MCF 10A (cell line): ENCODE measurements around the gene SECISBP2L. TPM values are rescaled to one million over a fixed set of nuclear protein-coding genes. Genes with fewer than 3 reads are reported as not detected.

ENCODE experiments used
- BruUV-seq: library from RNA; stranded (reverse); fragments of 400-500 nt; replicated peaks from 2 replicates; lab custom pipeline; 2021; lab: Mats Ljungman, UMichigan
- CTCF ChIA-PET: fragments of 300-600 bp; sonication (Branson Sonifier 250); formaldehyde crosslinking; extraction: SDS; loops from one replicate; lab custom pipeline; 2021; ENCODE audit warnings: antibody characterized with exemption, inconsistent platforms; lab: Yijun Ruan, JAX
- POLR2A ChIA-PET: fragments of 300-600, 350-650 bp; sonication (Branson Sonifier 250); formaldehyde crosslinking; extraction: SDS; loops from one replicate; lab custom pipeline; 2020; ENCODE audit warnings: antibody characterized with exemption, inconsistent platforms; lab: Yijun Ruan, JAX
- DNase-seq: peaks from one replicate; pipeline ENCODE4 v3.0.0-alpha.2; 2018; ENCODE audit not compliant: unreplicated experiment
- H3K27ac Mint-ChIP-seq: one replicate; pipeline ENCODE4 v1.8.0; 2022; ENCODE audit warnings: mild to moderate bottlenecking, low read depth, mixed read lengths; ENCODE audit not compliant: unreplicated experiment
- H3K27me3 Mint-ChIP-seq: one replicate; pipeline ENCODE4 v1.8.0; 2022; ENCODE audit warnings: mixed read lengths; ENCODE audit not compliant: insufficient read depth, unreplicated experiment
- H3K36me3 Mint-ChIP-seq: one replicate; pipeline ENCODE4 v1.8.0; 2022; ENCODE audit warnings: mild to moderate bottlenecking, moderate library complexity, mixed read lengths; ENCODE audit not compliant: insufficient read depth, unreplicated experiment
- H3K4me1 Mint-ChIP-seq: one replicate; pipeline ENCODE4 v1.8.0; 2022; ENCODE audit warnings: mixed read lengths; ENCODE audit not compliant: insufficient read depth, unreplicated experiment
- H3K4me3 Mint-ChIP-seq: one replicate; pipeline ENCODE4 v1.8.0; 2022; ENCODE audit warnings: mild to moderate bottlenecking, moderate library complexity, mixed read lengths; ENCODE audit not compliant: unreplicated experiment
- H3K9me3 Mint-ChIP-seq: one replicate; pipeline ENCODE4 v1.8.0; 2022; ENCODE audit warnings: mixed read lengths; ENCODE audit not compliant: unreplicated experiment
- CTCF ChIP-seq: fragments of 200-600 bp; IDR thresholded peaks from one replicate; pipeline ENCODE4 v1.8.0; 2022; ENCODE audit warnings: antibody characterized with exemption, mild to moderate bottlenecking; ENCODE audit not compliant: unreplicated experiment
- intact Hi-C: fragments of 100-400 bp; cut with micrococcal nuclease; formaldehyde crosslinking; loops from 2 replicates; pipeline ENCODE4 v1.14.1; 2022
- total RNA-seq: library from RNA; stranded (reverse); gene quantifications from 2 replicates; pipeline ENCODE4 v1.2.3, GENCODE V29; 2022

The SECISBP2L gene
- total RNA-seq, 1 experiment from 2014 or later: 19.6 TPM

- BruUV-seq: no TSS peak
- DNase-seq: no peak
- no peak for TF ChIP-seq CTCF
- Mint-ChIP-seq H3K36me3 (peaks cover 28% of the 10 kb centered on the region), H3K9me3 (no peaks in the 10 kb centered on the region), H3K27ac (no peak overlapping the region), H3K27me3 (no peaks in the 10 kb centered on the region), H3K4me1 (no peaks in the 10 kb centered on the region), H3K4me3 (no peak overlapping the region)
- ChIA-PET POLR2A (no interaction called here), CTCF (interaction anchor here (3.5 kb wide), 1 partner anchor 13 kb away, joined by 23 read pairs; no protein-coding TSS in a partner anchor)
- intact Hi-C loops: no loop called here
Observed at GRCh38 chr15:48989170-48989569, 57.1 kb downstream of the SECISBP2L start.

- ChIA-PET CTCF (interaction anchor here (1.2 to 3.5 kb wide), 2 partner anchors 11 to 126 kb away, joined by 3 to 23 read pairs; no protein-coding TSS in a partner anchor), POLR2A (no interaction called here)
- H3K4me3 Mint-ChIP-seq: no peak overlapping the region
- no peaks in the 10 kb centered on the region for H3K27me3 Mint-ChIP-seq
- no peaks in the 10 kb centered on the region for H3K4me1 Mint-ChIP-seq
- intact Hi-C loops: no loop called here
- no peak overlapping the region for H3K27ac Mint-ChIP-seq
- H3K36me3 Mint-ChIP-seq: peaks cover 16% of the 10 kb centered on the region
- no peak for DNase-seq
- H3K9me3 Mint-ChIP-seq: no peaks in the 10 kb centered on the region
- BruUV-seq: no TSS peak
- TF ChIP-seq CTCF: no peak
Observed at GRCh38 chr15:48987142-48987541, 59.1 kb downstream of the SECISBP2L start.

GRCh38 chr15:48986240-48986639 is 60.0 kb downstream of the SECISBP2L start:
- H3K4me1 Mint-ChIP-seq: peaks cover 6% of the 10 kb centered on the region
- BruUV-seq: no TSS peak
- H3K36me3 Mint-ChIP-seq: peaks cover 9% of the 10 kb centered on the region
- intact Hi-C loops: no loop called here
- DNase-seq: no peak
- no peaks in the 10 kb centered on the region for H3K9me3 Mint-ChIP-seq
- no peak for TF ChIP-seq CTCF
- no peaks in the 10 kb centered on the region for H3K27me3 Mint-ChIP-seq
- H3K27ac Mint-ChIP-seq: no peak overlapping the region
- ChIA-PET POLR2A (no interaction called here), CTCF (interaction anchor here (1.2 to 3.5 kb wide), 3 partner anchors 10 to 125 kb away, joined by 3 to 23 read pairs (median 11); no protein-coding TSS in a partner anchor)
- no peak overlapping the region for H3K4me3 Mint-ChIP-seq

- POLR2A ChIA-PET: interaction anchor here (0.6 to 0.7 kb wide), 2 partner anchors 1167 to 1367 kb away, joined by 3 read pairs; no protein-coding TSS in a partner anchor
- Mint-ChIP-seq H3K36me3 (peaks cover 5% of the 10 kb centered on the region), H3K4me1 (peaks cover 6% of the 10 kb centered on the region), H3K27ac (no peak overlapping the region), H3K27me3 (no peaks in the 10 kb centered on the region), H3K4me3 (no peak overlapping the region), H3K9me3 (no peaks in the 10 kb centered on the region)
- TF ChIP-seq CTCF: no peak
- intact Hi-C loops: no loop called here
- no peak for DNase-seq
- CTCF ChIA-PET: interaction anchor here (1.9 kb wide), 1 partner anchor 10 kb away, joined by 11 read pairs; no protein-coding TSS in a partner anchor
- no TSS peak for BruUV-seq
Observed at GRCh38 chr15:48985516-48985915, 60.7 kb downstream of the SECISBP2L start.
